CD4-positive, alpha-beta T cell (primary cell): ENCODE data around the gene SPHK1. TPM values are rescaled to one million over a fixed set of nuclear protein-coding genes. Genes with fewer than 3 reads are reported as not detected.

Source experiments
- ATAC-seq: fragments of 200-7000 bp; cut with Tn5 transposase; one replicate; pipeline ENCODE4 v1.10.0; 2022; ENCODE audit warnings: mild to moderate bottlenecking; ENCODE audit not compliant: poor library complexity
- CTCF ChIA-PET: fragments of 350-600 bp; sonication (Branson Sonifier 250); formaldehyde crosslinking; loops from one replicate; lab custom pipeline; 2021; ENCODE audit warnings: antibody characterized with exemption, inconsistent platforms; lab: Charles Lee
- POLR2A ChIA-PET: fragments of 350-600 bp; sonication (Branson Sonifier 250); formaldehyde crosslinking; loops from one replicate; lab custom pipeline; 2021; ENCODE audit warnings: antibody characterized with exemption, inconsistent platforms; lab: Charles Lee
- DNase-seq, 14 experiments: peaks; one replicate each; pipeline ENCODE4 v3.0.0-alpha.2; 2013 to 2020; ENCODE audit warnings: mixed read lengths in 2 of 14
- H3K27ac ChIP-seq, 2 donors: one replicate each; pipeline versions ENCODE4 v1.5.1 to v1.7.0; 2013; ENCODE audit warnings: low read length in 2 of 2, low read depth in 1 of 2, mild to moderate bottlenecking in 1 of 2
- H3K27me3 ChIP-seq, 2 experiments: 1 replicate in 1 of 2; 2 replicates in 1 of 2; pipeline versions ENCODE4 v1.6.1 to v1.7.0; 2013; ENCODE audit warnings: low read length in 2 of 2, control low read depth in 1 of 2, mild to moderate bottlenecking in 1 of 2, moderate library complexity in 1 of 2; ENCODE audit not compliant: insufficient read depth in 2 of 2, control insufficient read depth in 1 of 2
- H3K36me3 ChIP-seq: one replicate; pipeline ENCODE4 v1.6.1; 2013; ENCODE audit warnings: low read length, control low read depth; ENCODE audit not compliant: insufficient read depth
- H3K4me1 ChIP-seq: one replicate; pipeline ENCODE4 v1.6.1; 2013; ENCODE audit warnings: low read length, control low read depth; ENCODE audit not compliant: insufficient read depth
- H3K4me3 ChIP-seq: one replicate; pipeline ENCODE4 v1.5.1; 2013; ENCODE audit warnings: mild to moderate bottlenecking, low read length, moderate library complexity
- H3K9me3 ChIP-seq, 2 experiments: 1 replicate in 1 of 2; 2 replicates in 1 of 2; pipeline versions ENCODE4 v1.6.1 to v1.7.0; 2013; ENCODE audit warnings: low read length in 2 of 2, mild to moderate bottlenecking in 2 of 2, control low read depth in 1 of 2, moderate library complexity in 1 of 2; ENCODE audit not compliant: control insufficient read depth in 1 of 2, insufficient read depth in 1 of 2
- H3K27ac Mint-ChIP-seq: one replicate; pipeline ENCODE4 v1.8.0; 2020; ENCODE audit warnings: mixed read lengths
- H3K27me3 Mint-ChIP-seq: one replicate; pipeline ENCODE4 v1.8.0; 2021; ENCODE audit warnings: mixed read lengths
- H3K36me3 Mint-ChIP-seq: one replicate; pipeline ENCODE4 v1.8.0; 2021; ENCODE audit warnings: low read depth, mixed read lengths
- H3K4me1 Mint-ChIP-seq: one replicate; pipeline ENCODE4 v1.8.0; 2021; ENCODE audit warnings: low read depth, mixed read lengths
- H3K4me3 Mint-ChIP-seq: one replicate; pipeline ENCODE4 v1.8.0; 2020; ENCODE audit warnings: mild to moderate bottlenecking, mixed read lengths
- H3K9me3 Mint-ChIP-seq: one replicate; pipeline ENCODE4 v1.8.0; 2020; ENCODE audit warnings: mixed read lengths
- CTCF ChIP-seq: fragments of 200-600 bp; IDR thresholded peaks from one replicate; pipeline ENCODE4 v1.8.0; 2022; ENCODE audit warnings: antibody characterized with exemption, mild to moderate bottlenecking
- intact Hi-C, 2 experiments: fragments of 100-400 bp; cut with DNase I in 1 of 2; cut with micrococcal nuclease in 1 of 2; formaldehyde crosslinking; loops; one replicate each; pipeline versions ENCODE4 v1.15.1 to v1.9.0; 2023 to 2025; cut with DNase I, micrococcal nuclease
- total RNA-seq, 174 experiments: library from RNA in 2 of 174; stranded (reverse) in 2 of 174; gene quantifications; one replicate each; pipeline ENCODE4 v1.2.3 and lab custom pipeline; 2021 to 2026

SPHK1 gene
- total RNA-seq, 2 experiments from 2014 or later: 0.45 to 1.1 TPM

GRCh38 chr17:76416457-76416856 lies 32.0 kb downstream of the SPHK1 start:
- Histone ChIP-seq H3K4me1 (peaks cover 3% of the 10 kb centered on the region), H3K36me3 (peaks cover 21% of the 10 kb centered on the region), H3K4me3 (no peak overlapping the region), H3K27ac (no peak overlapping the region), H3K27me3 (no peaks in the 10 kb centered on the region), H3K9me3 (no peaks in the 10 kb centered on the region)
- H3K4me1 Mint-ChIP-seq: peaks cover 23% of the 10 kb centered on the region
- ChIA-PET CTCF (interaction anchor here (0.5 kb wide), 1 partner anchor 92 kb away, joined by 3 read pairs; no protein-coding TSS in a partner anchor), POLR2A (no interaction called here)
- ATAC-seq: no peak
- H3K9me3 Mint-ChIP-seq: no peaks in the 10 kb centered on the region
- no peak for DNase-seq
- intact Hi-C loops: no loop called here
- H3K36me3 Mint-ChIP-seq: peaks cover 10% of the 10 kb centered on the region
- H3K4me3 Mint-ChIP-seq: no peak overlapping the region
- no peak for TF ChIP-seq CTCF
- H3K27me3 Mint-ChIP-seq: no peaks in the 10 kb centered on the region
- no peak overlapping the region for H3K27ac Mint-ChIP-seq

- H3K4me3 Mint-ChIP-seq: no peak overlapping the region
- Histone ChIP-seq H3K4me1 (peaks cover 3% of the 10 kb centered on the region), H3K27ac (no peak overlapping the region), H3K9me3 (no peaks in the 10 kb centered on the region), H3K36me3 (peaks cover 19% of the 10 kb centered on the region), H3K4me3 (no peak overlapping the region), H3K27me3 (no peaks in the 10 kb centered on the region)
- no peaks in the 10 kb centered on the region for H3K9me3 Mint-ChIP-seq
- peaks cover 23% of the 10 kb centered on the region for H3K4me1 Mint-ChIP-seq
- peaks cover 10% of the 10 kb centered on the region for H3K36me3 Mint-ChIP-seq
- POLR2A ChIA-PET: no interaction called here
- no peak for TF ChIP-seq CTCF
- no peak overlapping the region for H3K27ac Mint-ChIP-seq
- H3K27me3 Mint-ChIP-seq: no peaks in the 10 kb centered on the region
- ATAC-seq (no peak), DNase-seq (no peak)
- intact Hi-C loops: no loop called here
- CTCF ChIA-PET: interaction anchor here (0.5 kb wide), 1 partner anchor 91 kb away, joined by 3 read pairs; no protein-coding TSS in a partner anchor
Observed at GRCh38 chr17:76416899-76417298, 32.5 kb downstream of the SPHK1 start.

GRCh38 chr17:76417499-76418143 lies 33.2 kb downstream of the SPHK1 start:
- H3K27me3 ChIP-seq: no peaks in the 10 kb centered on the region
- no peaks in the 10 kb centered on the region for H3K9me3 ChIP-seq
- no peak for DNase-seq
- Mint-ChIP-seq H3K27me3 (no peaks in the 10 kb centered on the region), H3K27ac (no peak overlapping the region), H3K4me1 (peaks cover 23% of the 10 kb centered on the region), H3K9me3 (no peaks in the 10 kb centered on the region), H3K36me3 (peaks cover 10% of the 10 kb centered on the region), H3K4me3 (no peak overlapping the region)
- no peak overlapping the region for H3K4me3 ChIP-seq
- TF ChIP-seq CTCF: no peak
- ATAC-seq: no peak
- POLR2A ChIA-PET: no interaction called here
- H3K4me1 ChIP-seq: peaks cover 3% of the 10 kb centered on the region
- H3K36me3 ChIP-seq: peaks cover 18% of the 10 kb centered on the region
- intact Hi-C loops: no loop called here
- no peak overlapping the region for H3K27ac ChIP-seq
- CTCF ChIA-PET: no interaction called here
